NB4 (cell line): ENCODE data around the gene OR52B2.

ENCODE experiments used
- MYC ChIP-seq: IDR thresholded peaks from 2 replicates; pipeline ENCODE4 v1.6.1; 2011; ENCODE audit warnings: low read depth, low read length
- POLR2A ChIP-seq: IDR thresholded peaks from 2 replicates; pipeline ENCODE4 v1.6.1; 2011; ENCODE audit warnings: mild to moderate bottlenecking; ENCODE audit not compliant: insufficient read length; ENCODE audit errors: extremely low read depth
- TF ChIP-seq, protein P1 (sequence below): IDR thresholded peaks from one replicate; pipeline ENCODE4 v1.5.1; 2012; ENCODE audit warnings: low read depth, low read length

DNA sequence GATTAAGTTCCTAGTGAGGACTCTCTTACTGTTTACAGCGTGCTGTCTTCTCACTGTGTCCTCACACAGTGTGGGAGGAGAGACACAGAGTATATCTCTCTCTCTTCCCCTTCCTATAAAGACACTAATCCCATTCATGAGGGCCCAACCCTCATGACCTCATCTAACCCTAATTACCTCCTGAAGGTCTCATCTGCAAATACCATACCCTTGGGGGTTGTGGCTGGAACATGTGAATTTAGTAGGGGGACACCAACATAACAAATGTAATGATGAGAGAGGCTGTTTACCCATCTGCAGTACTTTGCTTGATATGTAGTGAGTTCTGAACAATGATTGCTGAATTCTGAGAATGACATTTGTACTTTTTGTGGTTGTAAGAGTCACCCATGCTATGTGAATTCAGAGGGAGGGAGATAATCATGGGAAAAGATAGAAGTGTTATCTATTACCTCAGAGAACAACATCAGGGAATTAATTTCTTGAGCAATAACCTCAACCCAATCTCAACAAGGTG, 24.0 kb upstream of the OR52B2 start:
- TF ChIP-seq, protein P1, sequence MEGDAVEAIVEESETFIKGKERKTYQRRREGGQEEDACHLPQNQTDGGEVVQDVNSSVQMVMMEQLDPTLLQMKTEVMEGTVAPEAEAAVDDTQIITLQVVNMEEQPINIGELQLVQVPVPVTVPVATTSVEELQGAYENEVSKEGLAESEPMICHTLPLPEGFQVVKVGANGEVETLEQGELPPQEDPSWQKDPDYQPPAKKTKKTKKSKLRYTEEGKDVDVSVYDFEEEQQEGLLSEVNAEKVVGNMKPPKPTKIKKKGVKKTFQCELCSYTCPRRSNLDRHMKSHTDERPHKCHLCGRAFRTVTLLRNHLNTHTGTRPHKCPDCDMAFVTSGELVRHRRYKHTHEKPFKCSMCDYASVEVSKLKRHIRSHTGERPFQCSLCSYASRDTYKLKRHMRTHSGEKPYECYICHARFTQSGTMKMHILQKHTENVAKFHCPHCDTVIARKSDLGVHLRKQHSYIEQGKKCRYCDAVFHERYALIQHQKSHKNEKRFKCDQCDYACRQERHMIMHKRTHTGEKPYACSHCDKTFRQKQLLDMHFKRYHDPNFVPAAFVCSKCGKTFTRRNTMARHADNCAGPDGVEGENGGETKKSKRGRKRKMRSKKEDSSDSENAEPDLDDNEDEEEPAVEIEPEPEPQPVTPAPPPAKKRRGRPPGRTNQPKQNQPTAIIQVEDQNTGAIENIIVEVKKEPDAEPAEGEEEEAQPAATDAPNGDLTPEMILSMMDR: no peak
- TF ChIP-seq MYC (peak; percentile 62), POLR2A (peak; percentile 42)
